Right lobe of liver (tissue), 6 donors: Measurements from ENCODE around the gene DUSP5. TPM values are rescaled to one million over a fixed set of nuclear protein-coding genes. Genes with fewer than 3 reads are reported as not detected.

Experiments used
- ATAC-seq, 4 donors: fragments of 200-7000 bp; cut with Tn5 transposase; one replicate each; pipeline ENCODE4 v1.9.1; 2020; ENCODE audit warnings: mild to moderate bottlenecking in 4 of 4, moderate library complexity in 4 of 4
- DNase-seq, 3 donors: peaks; one replicate each; pipeline ENCODE4 v3.0.0-alpha.2; 2020
- H3K27ac ChIP-seq, 3 donors: fragments of 200-600 bp; one replicate each; pipeline ENCODE4 v1.8.0; 2022
- H3K27me3 ChIP-seq, 2 donors: fragments of 200-600 bp; one replicate each; pipeline ENCODE4 v1.8.0; 2022
- H3K36me3 ChIP-seq, 4 donors: fragments of 200-600 bp; sonication (generic) in 1 of 4; one replicate each; pipeline versions ENCODE4 v1.5.1 to v1.8.0; 2017 to 2022; ENCODE audit warnings: control low read depth in 1 of 4
- H3K4me1 ChIP-seq, 4 donors: fragments of 200-600 bp; sonication (generic) in 1 of 4; one replicate each; pipeline versions ENCODE4 v1.5.1 to v1.8.0; 2017 to 2022; ENCODE audit warnings: control low read depth in 1 of 4
- H3K4me3 ChIP-seq, 3 donors: fragments of 200-600 bp; one replicate each; pipeline ENCODE4 v1.8.0; 2022
- H3K9me3 ChIP-seq, 4 donors: fragments of 200-600 bp; sonication (generic) in 1 of 4; one replicate each; pipeline versions ENCODE4 v1.5.1 to v1.8.0; 2017 to 2022; ENCODE audit warnings: control low read depth in 1 of 4
- POLR2A ChIP-seq: fragments of 450-650 bp; IDR thresholded peaks from one replicate; pipeline ENCODE4 v1.6.1; 2017; ENCODE audit warnings: antibody characterized with exemption, mild to moderate bottlenecking
- WGBS: methylation state at CpG from one replicate; pipeline ENCODE4 v1.1.6; 2018; ENCODE audit warnings: low coverage, low lambda C conversion rate; ENCODE audit not compliant: insufficient coverage; ENCODE audit errors: missing lambda C conversion rate; 5-methylcytosine and 5-hydroxymethylcytosine counted together
- intact Hi-C, 2 donors: fragments of 100-400 bp; cut with DNase I; formaldehyde crosslinking; loops; one replicate each; pipeline versions ENCODE4 v1.11.2 to v1.14.1; 2022
- total RNA-seq, 6 experiments: library from RNA; depleted of rRNA in 2 of 6; stranded (reverse); fragments of >200 nt in 2 of 6; fragmentation: NEBNext Ultra II Directional in 3 of 6; extraction: Animal tissue kit (Norgen Biotek cat#: 25700) in 3 of 6; gene quantifications; one replicate each; pipeline versions ENCODE4 v1.1.0 to v1.2.4, GENCODE V29; 2016 to 2023
- TF ChIP-seq, protein P1 (sequence below), 4 donors: fragments of 200-600 bp in 3 of 4; fragments of 450-650 bp in 1 of 4; IDR thresholded peaks; one replicate each; pipeline versions ENCODE4 v1.5.1 to v1.8.0; 2016 to 2022; ENCODE audit warnings: antibody characterized with exemption in 4 of 4, mild to moderate bottlenecking in 2 of 4
- donor health status: DM: no; HTN: yes; CAD: no.
- donor health status: DM: no; HTN: no; CAD: no.
- donor health status: DM: no; HTN: no; CAD: no.
- donor health status: DM: no; HTN: yes; CAD: no.
- donor health status: DM: no; HTN: yes; CAD: no.

DUSP5 gene
- total RNA-seq, 6 experiments from 2014 or later, result 2.3 to 47.7 (median 10.8) TPM

DNA sequence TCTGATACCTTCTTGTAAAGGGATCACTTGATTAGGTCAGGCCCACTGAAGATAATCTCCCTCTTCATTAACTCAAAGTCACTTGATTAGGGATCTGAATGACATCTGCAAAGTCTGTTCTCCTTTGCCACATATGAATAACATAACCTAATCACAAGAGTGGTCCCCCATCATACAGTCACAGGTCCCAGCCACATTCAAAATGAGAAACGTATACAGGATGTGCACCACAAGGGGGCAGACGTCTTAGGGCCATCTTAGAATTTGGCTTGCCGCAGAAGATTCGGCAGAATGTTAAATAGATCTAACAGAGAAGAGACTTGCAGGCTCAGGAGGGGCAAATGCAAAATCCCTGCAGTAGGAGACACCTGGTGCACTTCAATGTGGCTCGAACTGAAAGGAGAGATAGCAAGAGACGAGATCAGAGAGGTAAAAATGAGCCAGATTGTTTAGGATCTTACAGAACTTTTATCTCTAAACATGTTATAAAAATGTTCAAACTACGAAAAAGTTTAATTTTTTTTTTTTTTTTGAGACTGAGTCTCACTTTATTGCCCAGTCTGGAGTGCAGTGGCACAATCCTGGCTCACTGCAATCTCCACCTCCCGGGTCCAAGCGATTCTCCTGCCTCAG lies 59.4 kb downstream of the DUSP5 start:
- intact Hi-C loops, result no loop called here
- Histone ChIP-seq H3K27me3 (no peaks in the 10 kb centered on the region), H3K4me1 (no peaks in the 10 kb centered on the region), H3K27ac (no peak overlapping the region), H3K4me3 (no peak overlapping the region), H3K36me3 (no peaks in the 10 kb centered on the region), H3K9me3 (no peaks in the 10 kb centered on the region)
- DNase-seq (no peak), ATAC-seq (peak; percentile 66 to 78 (median 72))
- WGBS, result 30% methylated on average over 7 of the region's 9 CpGs
- TF ChIP-seq POLR2A, result no peak
- TF ChIP-seq, protein P1, sequence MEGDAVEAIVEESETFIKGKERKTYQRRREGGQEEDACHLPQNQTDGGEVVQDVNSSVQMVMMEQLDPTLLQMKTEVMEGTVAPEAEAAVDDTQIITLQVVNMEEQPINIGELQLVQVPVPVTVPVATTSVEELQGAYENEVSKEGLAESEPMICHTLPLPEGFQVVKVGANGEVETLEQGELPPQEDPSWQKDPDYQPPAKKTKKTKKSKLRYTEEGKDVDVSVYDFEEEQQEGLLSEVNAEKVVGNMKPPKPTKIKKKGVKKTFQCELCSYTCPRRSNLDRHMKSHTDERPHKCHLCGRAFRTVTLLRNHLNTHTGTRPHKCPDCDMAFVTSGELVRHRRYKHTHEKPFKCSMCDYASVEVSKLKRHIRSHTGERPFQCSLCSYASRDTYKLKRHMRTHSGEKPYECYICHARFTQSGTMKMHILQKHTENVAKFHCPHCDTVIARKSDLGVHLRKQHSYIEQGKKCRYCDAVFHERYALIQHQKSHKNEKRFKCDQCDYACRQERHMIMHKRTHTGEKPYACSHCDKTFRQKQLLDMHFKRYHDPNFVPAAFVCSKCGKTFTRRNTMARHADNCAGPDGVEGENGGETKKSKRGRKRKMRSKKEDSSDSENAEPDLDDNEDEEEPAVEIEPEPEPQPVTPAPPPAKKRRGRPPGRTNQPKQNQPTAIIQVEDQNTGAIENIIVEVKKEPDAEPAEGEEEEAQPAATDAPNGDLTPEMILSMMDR (IDR thresholded peaks at IDR 0.05), result peak; percentile 18 to 69 (median 61)

DNA sequence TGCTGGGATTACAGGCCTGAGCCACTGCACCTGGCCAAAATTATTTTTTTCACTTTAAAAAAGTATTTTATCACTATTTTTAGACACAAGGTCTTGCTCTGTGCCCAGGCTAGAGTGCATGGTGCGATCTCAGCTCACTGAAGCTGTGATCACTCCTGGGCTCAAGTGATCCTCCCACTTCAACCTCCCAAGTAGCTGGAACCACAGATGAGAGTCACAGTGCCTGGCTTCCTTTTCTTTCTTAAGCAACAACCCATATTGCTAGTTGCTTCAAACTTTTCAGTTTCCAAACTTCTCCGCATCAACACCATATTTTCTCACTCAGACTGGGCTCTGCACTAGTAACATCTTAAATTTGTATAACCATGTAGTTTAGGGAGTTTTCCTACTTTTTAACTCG lies 60.3 kb downstream of the DUSP5 start:
- TF ChIP-seq, protein P1 (IDR thresholded peaks at IDR 0.05), result no peak
- no peak for TF ChIP-seq POLR2A
- Histone ChIP-seq H3K36me3 (no peaks in the 10 kb centered on the region), H3K27ac (no peak overlapping the region), H3K9me3 (no peaks in the 10 kb centered on the region), H3K27me3 (no peaks in the 10 kb centered on the region), H3K4me1 (no peaks in the 10 kb centered on the region), H3K4me3 (no peak overlapping the region)
- ATAC-seq (no peak), DNase-seq (no peak)
- 81% methylated on average over 3 of the region's 3 CpGs for WGBS
- intact Hi-C loops, result no loop called here

DNA sequence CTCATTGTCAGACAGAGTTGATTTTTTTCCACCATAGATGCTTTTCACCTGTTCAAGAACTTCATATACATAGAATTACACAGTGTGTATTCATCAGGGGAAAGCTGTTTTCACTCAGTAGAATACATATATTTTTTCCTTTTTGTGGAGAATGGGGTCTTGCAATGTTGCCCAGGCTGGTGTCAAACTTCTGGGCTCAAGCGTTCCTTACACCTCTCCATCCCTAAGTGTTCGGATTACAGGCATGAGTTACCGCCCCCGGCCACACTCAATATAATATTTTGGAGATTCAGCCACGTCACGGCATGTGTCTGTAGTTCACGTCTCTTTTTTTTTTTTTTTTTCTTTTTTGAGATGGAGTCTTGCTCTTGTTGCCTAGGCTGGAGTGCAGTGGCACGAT lies 62.3 kb downstream of the DUSP5 start:
- no peak for ATAC-seq
- H3K9me3 ChIP-seq, result no peaks in the 10 kb centered on the region
- H3K27me3 ChIP-seq, result no peaks in the 10 kb centered on the region
- TF ChIP-seq POLR2A, result no peak
- TF ChIP-seq, protein P1 (IDR thresholded peaks at IDR 0.05), result no peak
- no peak overlapping the region for H3K4me3 ChIP-seq
- no peaks in the 10 kb centered on the region for H3K36me3 ChIP-seq
- intact Hi-C loops, result no loop called here
- 91% methylated on average over 5 of the region's 8 CpGs for WGBS
- no peak overlapping the region for H3K27ac ChIP-seq
- no peaks in the 10 kb centered on the region for H3K4me1 ChIP-seq
- no peak for DNase-seq

Other genes with a start within 250 kb of the DUSP5 start
- 10 to 100 TPM in 2 of 6 experiments, 1 to 10 TPM in 4; 5.1 to 13.3 (median 9.1) TPM for gene SMNDC1, start 193.0 kb upstream of the DUSP5 start, total RNA-seq
- gene SMC3, start 69.8 kb downstream of the DUSP5 start, total RNA-seq, result 10 to 100 TPM in 5 of 6 experiments, 1 to 10 TPM in 1; 9.9 to 14.0 (median 11.9) TPM
- gene RBM20, start 146.4 kb downstream of the DUSP5 start, total RNA-seq, result under 1 TPM; 0.04 to 0.29 (median 0.06) TPM